ENCODE data around the gene MKI67. TPM values are rescaled to one million over a fixed set of nuclear protein-coding genes. Genes with fewer than 3 reads are reported as not detected.

Gene MKI67
- total and polyA plus RNA-seq, 2 of the 4 experiments (the other 2 are of a cell fraction): 13.5 to 36.4 TPM

DNA sequence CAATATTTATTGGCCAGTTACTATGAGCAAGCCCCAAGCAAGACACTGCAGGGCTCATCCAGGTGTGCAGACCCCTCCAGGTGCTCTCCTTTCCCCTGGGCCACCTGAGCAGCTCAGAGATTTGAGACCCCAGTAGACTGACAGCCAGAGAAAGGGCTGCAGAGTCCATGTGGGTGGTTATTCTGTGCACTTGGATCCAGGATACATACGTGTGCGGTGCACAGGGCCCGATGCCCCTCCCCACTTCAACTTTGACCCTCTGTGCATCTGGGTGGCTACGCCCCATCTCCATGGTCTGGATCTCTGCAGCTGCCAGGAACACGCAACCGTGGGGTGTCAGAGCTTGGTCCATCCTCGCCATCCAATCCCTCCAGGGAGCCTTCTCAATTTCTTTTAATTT is 72.9 kb downstream of the MKI67 start:
- no peaks in the 10 kb centered on the region for H3K27me3 ChIP-seq (ENCODE audit: control insufficient read depth, insufficient read depth, low read length)
- H3K27ac ChIP-seq (ENCODE audit: insufficient read depth, low read length): no peak overlapping the region
- no peak for ATAC-seq (ENCODE audit: low read depth)
- no peaks in the 10 kb centered on the region for H4K20me1 ChIP-seq (ENCODE audit: insufficient read depth, low read length)
- intact Hi-C loops (cut with micrococcal nuclease): no loop called here
- no peak overlapping the region for H3K23ac ChIP-seq (ENCODE audit: low read depth, low read length)
- H3K4ac ChIP-seq (ENCODE audit: low read depth, low read length): no peak overlapping the region
- ChIA-PET CTCF (interaction anchor here (1.2 kb wide), 1 partner anchor 18 kb away, joined by 3 read pairs; no protein-coding TSS in a partner anchor), POLR2A (ENCODE audit: unreplicated experiment) (no interaction called here)
- H3K79me1 ChIP-seq (ENCODE audit: low read depth in 1 of 2, low read length in 2 of 2): no peaks in the 10 kb centered on the region
- H3K4me3 ChIP-seq (ENCODE audit: insufficient read depth, low read depth, low read length): no peak overlapping the region
- H4K5ac ChIP-seq (ENCODE audit: low read depth, low read length): no peak overlapping the region
- H3K9me3 ChIP-seq (ENCODE audit: control insufficient read depth, insufficient read depth, low read length): no peaks in the 10 kb centered on the region
- no peak overlapping the region for H3K14ac ChIP-seq (replicated peaks; ENCODE audit: low read depth, low read length)
- no peaks in the 10 kb centered on the region for H3K4me1 ChIP-seq (ENCODE audit: control insufficient read depth, insufficient read depth, low read length)
- no peak overlapping the region for H4K91ac ChIP-seq (ENCODE audit: insufficient read depth, low read depth, low read length)
- TF ChIP-seq RCOR1 (IDR thresholded peaks at IDR 0.05; ENCODE audit: insufficient replicate concordance, low read length): no peak
- TF ChIP-seq USF2 (IDR thresholded peaks at IDR 0.05; ENCODE audit: low read depth, low read length): no peak
- no peak for TF ChIP-seq POLR2A (IDR thresholded peaks at IDR 0.05; ENCODE audit: low read depth, low read length)
- no peak for TF ChIP-seq NFE2L2 (IDR thresholded peaks at IDR 0.05; ENCODE audit: low read depth, low read length)
- TF ChIP-seq CEBPB (IDR thresholded peaks at IDR 0.05; ENCODE audit: low read depth, low read length): no peak
- no peak for TF ChIP-seq RFX5 (IDR thresholded peaks at IDR 0.05; ENCODE audit: low read depth, low read length)
- no peak for TF ChIP-seq BHLHE40 (IDR thresholded peaks at IDR 0.05; ENCODE audit: low read depth, low read length)
- no peak for TF ChIP-seq MXI1 (IDR thresholded peaks at IDR 0.05; ENCODE audit: borderline replicate concordance, low read depth, low read length)
- no peak for TF ChIP-seq SMC3 (IDR thresholded peaks at IDR 0.05; ENCODE audit: low read depth, low read length)
- TF ChIP-seq CHD1 (IDR thresholded peaks at IDR 0.05; ENCODE audit: low read depth, low read length): no peak
- no peak for TF ChIP-seq ELK1 (IDR thresholded peaks at IDR 0.05; ENCODE audit: borderline replicate concordance, low read depth, low read length)
- no peak for TF ChIP-seq MAFK (IDR thresholded peaks at IDR 0.05; ENCODE audit: low read depth, low read length)
- no peak for TF ChIP-seq RAD21 (IDR thresholded peaks at IDR 0.05; ENCODE audit: low read length)
- TF ChIP-seq MAZ (IDR thresholded peaks at IDR 0.05; ENCODE audit: borderline replicate concordance, low read depth, low read length): no peak
- no peak overlapping the region for H2AFZ ChIP-seq (replicated peaks; ENCODE audit: low read length, poor library complexity)
- H2BK20ac ChIP-seq (ENCODE audit: low read depth, low read length): no peak overlapping the region
- WGBS, 2 experiments (ENCODE audit: extremely low coverage in 2 of 2, insufficient read length in 1 of 2): 90% methylated on average over 2 of the region's 7 CpGs; no CpG with 5 or more reads in 1 of the 2 experiments
- in situ Hi-C loops (cut with MboI; ENCODE audit: low sequenced_read_pairs): no loop called here
- dilution Hi-C loops (cut with HindIII; ENCODE audit: low sequenced_read_pairs, unreplicated experiment): no loop called here
- no peak overlapping the region for H3K9ac ChIP-seq (ENCODE audit: low read depth, low read length)
- no peak overlapping the region for H3K18ac ChIP-seq (ENCODE audit: low read depth, low read length)
- no peak overlapping the region for H2BK5ac ChIP-seq (ENCODE audit: low read depth, low read length, poor library complexity, severe bottlenecking)
- H2BK120ac ChIP-seq (ENCODE audit: low read depth, low read length): no peak overlapping the region
- no peak overlapping the region for H2AK9ac ChIP-seq (replicated peaks; ENCODE audit: low read depth, low read length, poor library complexity)
- no peaks in the 10 kb centered on the region for H3K9me1 ChIP-seq (ENCODE audit: insufficient read depth, low read length)
- BruUV-seq (replicated peaks): no TSS peak
- H4K8ac ChIP-seq (ENCODE audit: low read depth in 2 of 2, low read length in 2 of 2): no peak overlapping the region
- no peaks in the 10 kb centered on the region for H3K36me3 ChIP-seq (ENCODE audit: control insufficient read depth, insufficient read depth, low read length)
- DNase-seq: no peak
- no peak overlapping the region for H2AK5ac ChIP-seq (ENCODE audit: low read depth, low read length)
- no peak overlapping the region for H3K4me2 ChIP-seq (ENCODE audit: low read depth, low read length)
- no peak overlapping the region for H2BK15ac ChIP-seq (ENCODE audit: low read depth, low read length)
- H3K56ac ChIP-seq (ENCODE audit: extremely low read depth, insufficient read depth, low read length): no peak overlapping the region
